ENCODE data around the gene ABHD6. TPM values are rescaled to one million over a fixed set of nuclear protein-coding genes. Genes with fewer than 3 reads are reported as not detected.
"Not testable (repeated sequence)": the region's sequence is repeated elsewhere in the genome, so short reads cannot be mapped to it uniquely, and the experiment has no call there.

The ABHD6 gene
- total RNA-seq, 1 donor from 2014 or later: 6.9 TPM

DNA sequence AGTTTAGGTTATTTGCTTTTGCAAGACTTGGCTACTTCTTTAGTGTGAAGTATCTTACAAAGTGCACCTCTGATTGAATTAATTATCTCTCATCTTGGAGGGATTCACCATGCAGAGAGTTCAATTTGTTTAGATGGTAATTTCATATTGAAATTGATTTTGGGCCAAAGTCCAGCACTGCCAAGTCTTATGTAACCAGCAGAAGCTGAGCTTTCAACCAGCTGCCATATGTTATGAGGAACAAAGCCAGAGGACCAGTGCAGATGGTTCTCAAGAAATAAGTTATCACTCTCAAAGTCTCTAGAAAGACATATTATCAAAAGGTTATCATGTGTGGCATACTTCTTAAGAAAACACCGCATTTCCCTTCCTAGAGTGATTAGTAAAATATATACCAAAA, 29.0 kb downstream of the ABHD6 start:
- no peak for DNase-seq (ENCODE audit: low spot score in 2 of 2)
- no peaks in the 10 kb centered on the region for H3K27me3 ChIP-seq
- H3K4me1 ChIP-seq: no peaks in the 10 kb centered on the region
- no peak overlapping the region for H3K4me3 ChIP-seq
- no peaks in the 10 kb centered on the region for H3K9me3 ChIP-seq
- no peak overlapping the region for H3K27ac ChIP-seq
- H3K36me3 ChIP-seq: peaks cover 3 to 13% of the 10 kb centered on the region in 2 donors
- TF ChIP-seq, protein P1, sequence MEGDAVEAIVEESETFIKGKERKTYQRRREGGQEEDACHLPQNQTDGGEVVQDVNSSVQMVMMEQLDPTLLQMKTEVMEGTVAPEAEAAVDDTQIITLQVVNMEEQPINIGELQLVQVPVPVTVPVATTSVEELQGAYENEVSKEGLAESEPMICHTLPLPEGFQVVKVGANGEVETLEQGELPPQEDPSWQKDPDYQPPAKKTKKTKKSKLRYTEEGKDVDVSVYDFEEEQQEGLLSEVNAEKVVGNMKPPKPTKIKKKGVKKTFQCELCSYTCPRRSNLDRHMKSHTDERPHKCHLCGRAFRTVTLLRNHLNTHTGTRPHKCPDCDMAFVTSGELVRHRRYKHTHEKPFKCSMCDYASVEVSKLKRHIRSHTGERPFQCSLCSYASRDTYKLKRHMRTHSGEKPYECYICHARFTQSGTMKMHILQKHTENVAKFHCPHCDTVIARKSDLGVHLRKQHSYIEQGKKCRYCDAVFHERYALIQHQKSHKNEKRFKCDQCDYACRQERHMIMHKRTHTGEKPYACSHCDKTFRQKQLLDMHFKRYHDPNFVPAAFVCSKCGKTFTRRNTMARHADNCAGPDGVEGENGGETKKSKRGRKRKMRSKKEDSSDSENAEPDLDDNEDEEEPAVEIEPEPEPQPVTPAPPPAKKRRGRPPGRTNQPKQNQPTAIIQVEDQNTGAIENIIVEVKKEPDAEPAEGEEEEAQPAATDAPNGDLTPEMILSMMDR (IDR thresholded peaks at IDR 0.05): no peak
- intact Hi-C loops (cut with DNase I): no loop called here

DNA sequence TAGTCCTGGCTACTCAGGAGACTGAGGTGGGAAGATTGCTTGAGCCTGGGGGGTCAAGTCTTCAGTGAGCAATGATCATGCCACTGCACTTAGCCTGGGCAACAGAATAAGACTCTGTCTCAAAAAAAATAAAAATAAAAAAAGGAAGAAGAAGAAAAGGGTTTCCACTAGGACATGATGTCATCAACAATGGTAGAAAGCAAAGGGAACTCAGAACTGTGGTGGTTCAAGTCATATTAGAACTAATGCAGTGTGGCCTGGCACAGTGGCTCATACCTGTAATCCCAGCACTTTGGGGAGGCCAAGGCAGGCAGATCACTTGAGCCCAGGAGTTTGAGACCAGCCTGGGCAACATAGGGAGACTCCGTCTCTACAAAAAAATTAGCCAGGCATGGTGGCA, 30.0 kb downstream of the ABHD6 start:
- intact Hi-C loops (cut with DNase I); H3K4me1 ChIP-seq; H3K27ac ChIP-seq; DNase-seq (ENCODE audit: low spot score in 2 of 2); H3K27me3 ChIP-seq; H3K4me3 ChIP-seq; H3K9me3 ChIP-seq: not testable (repeated sequence)
- H3K36me3 ChIP-seq: peaks cover 3 to 13% of the 10 kb centered on the region in 2 donors

- no peak for DNase-seq (ENCODE audit: low spot score in 2 of 2)
- Histone ChIP-seq H3K27me3 (no peaks in the 10 kb centered on the region), H3K9me3 (no peaks in the 10 kb centered on the region), H3K4me1 (no peaks in the 10 kb centered on the region), H3K27ac (no peak overlapping the region), H3K36me3 (peaks cover 3 to 13% of the 10 kb centered on the region in 2 donors), H3K4me3 (no peak overlapping the region)
- intact Hi-C loops (cut with DNase I): no loop called here
- TF ChIP-seq, protein P1 (IDR thresholded peaks at IDR 0.05): no peak
Measured at GRCh38 chr3:58269356-58269755, 31.8 kb downstream of the ABHD6 start.

GRCh38 chr3:58270485-58270884, 32.9 kb downstream of the ABHD6 start:
- intact Hi-C loops (cut with DNase I): no loop called here
- H3K36me3 ChIP-seq: peaks cover 3 to 18% of the 10 kb centered on the region in 2 donors
- H3K27me3 ChIP-seq: no peaks in the 10 kb centered on the region
- no peak overlapping the region for H3K4me3 ChIP-seq
- no peak overlapping the region for H3K27ac ChIP-seq
- H3K4me1 ChIP-seq: no peaks in the 10 kb centered on the region
- TF ChIP-seq, protein P1 (IDR thresholded peaks at IDR 0.05): no peak
- DNase-seq (ENCODE audit: low spot score in 2 of 2): no peak
- H3K9me3 ChIP-seq: no peaks in the 10 kb centered on the region

DNA sequence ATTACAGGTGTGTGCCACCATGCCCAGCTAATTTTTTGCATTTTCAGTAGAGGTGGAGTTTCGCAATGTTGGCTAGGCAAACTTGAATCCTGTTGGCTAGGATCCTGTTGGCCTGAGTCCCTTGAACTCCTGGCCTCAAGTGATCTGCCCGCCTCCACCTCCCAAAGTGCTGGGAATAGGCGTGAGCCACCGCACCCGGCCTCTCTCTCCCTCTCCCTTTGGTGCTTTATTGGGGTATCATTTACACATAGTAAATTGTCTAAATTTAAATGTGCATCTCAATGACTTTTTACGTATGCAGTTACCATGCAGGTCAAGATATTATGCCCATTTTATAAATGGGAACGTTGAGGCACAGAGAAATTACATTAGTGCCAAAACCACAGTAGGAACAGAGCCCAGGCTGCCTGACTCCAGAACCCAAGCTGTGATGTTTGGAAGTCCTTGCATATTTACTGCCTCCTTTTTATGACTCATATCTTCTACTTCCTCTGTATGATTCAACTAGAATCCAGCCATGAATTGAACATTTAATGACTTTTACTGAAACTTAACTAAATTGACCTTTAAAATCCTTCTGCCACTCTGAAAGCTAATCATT, 34.4 kb downstream of the ABHD6 start:
- TF ChIP-seq, protein P1 (IDR thresholded peaks at IDR 0.05): no peak
- intact Hi-C loops (cut with DNase I): no loop called here
- no peaks in the 10 kb centered on the region for H3K4me1 ChIP-seq
- no peaks in the 10 kb centered on the region for H3K9me3 ChIP-seq
- DNase-seq (ENCODE audit: low spot score in 2 of 2): no peak
- H3K4me3 ChIP-seq: no peak overlapping the region
- H3K27me3 ChIP-seq: no peaks in the 10 kb centered on the region
- H3K36me3 ChIP-seq: peaks cover 3 to 18% of the 10 kb centered on the region in 2 donors
- H3K27ac ChIP-seq: peak overlapping the region; percentile 34 to 53

GRCh38 chr3:58272891-58273290, 35.3 kb downstream of the ABHD6 start:
- peaks cover 3 to 15% of the 10 kb centered on the region in 2 donors for H3K36me3 ChIP-seq
- H3K9me3 ChIP-seq: no peaks in the 10 kb centered on the region
- H3K27ac ChIP-seq: no peak overlapping the region
- no peak for DNase-seq (ENCODE audit: low spot score in 2 of 2)
- no peaks in the 10 kb centered on the region for H3K27me3 ChIP-seq
- intact Hi-C loops (cut with DNase I): no loop called here
- TF ChIP-seq, protein P1 (IDR thresholded peaks at IDR 0.05): no peak
- H3K4me3 ChIP-seq: no peak overlapping the region
- H3K4me1 ChIP-seq: no peaks in the 10 kb centered on the region

DNA sequence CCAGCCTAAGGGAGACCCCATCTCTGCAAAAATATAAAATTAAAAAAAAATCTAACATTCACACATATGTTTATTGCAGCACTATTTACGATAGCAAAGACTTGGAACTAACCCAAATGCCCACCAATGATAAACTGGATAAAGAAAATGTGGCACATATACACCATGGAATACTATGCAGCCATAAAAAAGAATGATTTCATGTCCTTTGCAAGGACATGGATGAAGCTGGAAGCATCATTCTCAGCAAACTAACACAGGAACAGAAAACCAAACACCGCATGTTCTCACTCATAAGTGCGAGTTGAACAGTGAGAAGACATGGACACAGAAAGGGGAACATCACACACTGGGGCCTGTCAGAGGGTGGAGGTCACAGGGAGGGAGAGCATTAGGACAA, 35.8 kb downstream of the ABHD6 start:
- H3K27ac ChIP-seq; H3K4me1 ChIP-seq; intact Hi-C loops (cut with DNase I); DNase-seq (ENCODE audit: low spot score in 2 of 2); H3K4me3 ChIP-seq; H3K9me3 ChIP-seq; H3K27me3 ChIP-seq: not testable (repeated sequence)
- peaks cover 3 to 15% of the 10 kb centered on the region in 2 donors for H3K36me3 ChIP-seq

Measured in ascending aorta (tissue), 2 donors.